Measurements from ENCODE around the gene HNF4A.

Gene HNF4A

DNA sequence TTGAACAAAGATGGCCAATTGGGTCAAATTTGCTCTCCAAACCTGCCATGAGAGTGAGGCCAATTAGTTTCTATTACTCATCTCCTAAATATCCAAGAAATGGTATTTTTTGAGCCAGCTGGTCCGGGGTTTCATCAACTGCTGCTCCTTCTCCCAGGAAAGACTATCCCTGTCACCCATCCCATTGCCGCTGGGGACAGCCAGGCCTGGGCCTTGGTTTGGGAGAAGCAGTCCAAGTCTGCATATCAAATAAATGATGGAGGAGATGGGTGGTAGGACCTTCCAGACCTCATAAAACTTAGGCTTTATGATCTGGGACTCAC is 73.5 kb downstream of the HNF4A start:
- Histone ChIP-seq H3K27ac (ENCODE audit: low read depth, low read length) (no peak overlapping the region), H3K56ac (ENCODE audit: low read length) (no peak overlapping the region), H3K27me3 (ENCODE audit: insufficient read depth, low read length, poor library complexity) (no peaks in the 10 kb centered on the region), H3K4me1 (ENCODE audit: control insufficient read depth, low read depth, low read length) (no peaks in the 10 kb centered on the region), H4K5ac (ENCODE audit: low read length) (no peak overlapping the region), H2BK5ac (ENCODE audit: low read length) (no peak overlapping the region), H3K36me3 (ENCODE audit: control insufficient read depth, insufficient read depth, low read length) (no peaks in the 10 kb centered on the region), H2BK15ac (replicated peaks; ENCODE audit: low read depth) (no peak overlapping the region), H3K79me2 (ENCODE audit: control insufficient read depth, insufficient read depth, low read length) (no peaks in the 10 kb centered on the region), H3K4ac (ENCODE audit: low read depth, low read length) (no peak overlapping the region), H3K9ac (ENCODE audit: low read length) (no peak overlapping the region), H3K4me3 (ENCODE audit: low read length) (no peak overlapping the region), H2BK120ac (ENCODE audit: low read depth, low read length) (no peak overlapping the region), H3K18ac (ENCODE audit: low read length) (no peak overlapping the region), H3K4me2 (ENCODE audit: low read length) (no peak overlapping the region), H3K23ac (ENCODE audit: low read length) (no peak overlapping the region), H4K8ac (ENCODE audit: low read depth, low read length) (no peak overlapping the region), H3K79me1 (ENCODE audit: low read length) (no peaks in the 10 kb centered on the region), H2AK5ac (ENCODE audit: low read length) (no peak overlapping the region)
- no CpG with 5 or more reads among the region's 2 CpGs for WGBS (ENCODE audit: extremely low coverage, insufficient coverage, low lambda C conversion rate)
- DNase-seq = no peak

DNA sequence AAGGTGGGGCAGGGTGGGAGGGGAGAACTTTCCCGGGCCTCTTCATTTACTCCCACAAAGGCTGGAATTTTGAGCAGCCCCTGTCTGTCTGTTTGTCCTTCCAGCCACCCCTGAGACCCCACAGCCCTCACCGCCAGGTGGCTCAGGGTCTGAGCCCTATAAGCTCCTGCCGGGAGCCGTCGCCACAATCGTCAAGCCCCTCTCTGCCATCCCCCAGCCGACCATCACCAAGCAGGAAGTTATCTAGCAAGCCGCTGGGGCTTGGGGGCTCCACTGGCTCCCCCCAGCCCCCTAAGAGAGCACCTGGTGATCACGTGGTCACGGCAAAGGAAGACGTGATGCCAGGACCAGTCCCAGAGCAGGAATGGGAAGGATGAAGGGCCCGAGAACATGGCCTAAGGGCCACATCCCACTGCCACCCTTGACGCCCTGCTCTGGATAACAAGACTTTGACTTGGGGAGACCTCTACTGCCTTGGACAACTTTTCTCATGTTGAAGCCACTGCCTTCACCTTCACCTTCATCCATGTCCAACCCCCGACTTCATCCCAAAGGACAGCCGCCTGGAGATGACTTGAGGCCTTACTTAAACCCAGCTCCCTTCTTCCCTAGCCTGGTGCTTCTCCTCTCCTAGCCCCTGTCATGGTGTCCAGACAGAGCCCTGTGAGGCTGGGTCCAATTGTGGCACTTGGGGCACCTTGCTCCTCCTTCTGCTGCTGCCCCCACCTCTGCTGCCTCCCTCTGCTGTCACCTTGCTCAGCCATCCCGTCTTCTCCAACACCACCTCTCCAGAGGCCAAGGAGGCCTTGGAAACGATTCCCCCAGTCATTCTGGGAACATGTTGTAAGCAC is 74.1 kb downstream of the HNF4A start:
- Histone ChIP-seq H3K56ac (ENCODE audit: low read length) (no peak overlapping the region), H3K18ac (ENCODE audit: low read length) (no peak overlapping the region), H3K36me3 (ENCODE audit: control insufficient read depth, insufficient read depth, low read length) (no peaks in the 10 kb centered on the region), H3K4me1 (ENCODE audit: control insufficient read depth, low read depth, low read length) (no peaks in the 10 kb centered on the region), H3K4me3 (ENCODE audit: low read length) (no peak overlapping the region), H2BK120ac (ENCODE audit: low read depth, low read length) (no peak overlapping the region), H3K27me3 (ENCODE audit: insufficient read depth, low read length, poor library complexity) (no peaks in the 10 kb centered on the region), H4K5ac (ENCODE audit: low read length) (no peak overlapping the region), H3K23ac (ENCODE audit: low read length) (no peak overlapping the region), H2BK15ac (replicated peaks; ENCODE audit: low read depth) (no peak overlapping the region), H3K79me2 (ENCODE audit: control insufficient read depth, insufficient read depth, low read length) (no peaks in the 10 kb centered on the region), H2AK5ac (ENCODE audit: low read length) (no peak overlapping the region), H3K4ac (ENCODE audit: low read depth, low read length) (no peak overlapping the region), H3K9ac (ENCODE audit: low read length) (no peak overlapping the region), H3K79me1 (ENCODE audit: low read length) (no peaks in the 10 kb centered on the region), H3K4me2 (ENCODE audit: low read length) (no peak overlapping the region), H2BK5ac (ENCODE audit: low read length) (no peak overlapping the region), H4K8ac (ENCODE audit: low read depth, low read length) (no peak overlapping the region), H3K27ac (ENCODE audit: low read depth, low read length) (no peak overlapping the region)
- WGBS (ENCODE audit: extremely low coverage, insufficient coverage, low lambda C conversion rate) = no CpG with 5 or more reads among the region's 17 CpGs
- no peak for DNase-seq

DNA sequence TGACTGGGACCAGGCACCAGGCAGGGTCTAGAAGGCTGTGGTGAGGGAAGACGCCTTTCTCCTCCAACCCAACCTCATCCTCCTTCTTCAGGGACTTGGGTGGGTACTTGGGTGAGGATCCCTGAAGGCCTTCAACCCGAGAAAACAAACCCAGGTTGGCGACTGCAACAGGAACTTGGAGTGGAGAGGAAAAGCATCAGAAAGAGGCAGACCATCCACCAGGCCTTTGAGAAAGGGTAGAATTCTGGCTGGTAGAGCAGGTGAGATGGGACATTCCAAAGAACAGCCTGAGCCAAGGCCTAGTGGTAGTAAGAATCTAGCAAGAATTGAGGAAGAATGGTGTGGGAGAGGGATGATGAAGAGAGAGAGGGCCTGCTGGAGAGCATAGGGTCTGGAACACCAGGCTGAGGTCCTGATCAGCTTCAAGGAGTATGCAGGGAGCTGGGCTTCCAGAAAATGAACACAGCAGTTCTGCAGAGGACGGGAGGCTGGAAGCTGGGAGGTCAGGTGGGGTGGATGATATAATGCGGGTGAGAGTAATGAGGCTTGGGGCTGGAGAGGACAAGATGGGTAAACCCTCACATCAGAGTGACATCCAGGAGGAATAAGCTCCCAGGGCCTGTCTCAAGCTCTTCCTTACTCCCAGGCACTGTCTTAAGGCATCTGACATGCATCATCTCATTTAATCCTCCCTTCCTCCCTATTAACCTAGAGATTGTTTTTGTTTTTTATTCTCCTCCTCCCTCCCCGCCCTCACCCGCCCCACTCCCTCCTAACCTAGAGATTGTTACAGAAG is 75.0 kb downstream of the HNF4A start:
- H3K4me1 ChIP-seq (ENCODE audit: control insufficient read depth, low read depth, low read length) = no peaks in the 10 kb centered on the region
- H3K27me3 ChIP-seq (ENCODE audit: insufficient read depth, low read length, poor library complexity) = no peaks in the 10 kb centered on the region
- H4K8ac ChIP-seq (ENCODE audit: low read depth, low read length) = no peak overlapping the region
- no peak overlapping the region for H3K4me2 ChIP-seq (ENCODE audit: low read length)
- no peak overlapping the region for H2BK5ac ChIP-seq (ENCODE audit: low read length)
- H3K27ac ChIP-seq (ENCODE audit: low read depth, low read length) = no peak overlapping the region
- H3K4me3 ChIP-seq (ENCODE audit: low read length) = no peak overlapping the region
- H3K4ac ChIP-seq (ENCODE audit: low read depth, low read length) = no peak overlapping the region
- H3K9ac ChIP-seq (ENCODE audit: low read length) = no peak overlapping the region
- WGBS (ENCODE audit: extremely low coverage, insufficient coverage, low lambda C conversion rate) = no CpG with 5 or more reads among the region's 7 CpGs
- no peak overlapping the region for H2BK15ac ChIP-seq (replicated peaks; ENCODE audit: low read depth)
- H3K79me1 ChIP-seq (ENCODE audit: low read length) = no peaks in the 10 kb centered on the region
- no peaks in the 10 kb centered on the region for H3K36me3 ChIP-seq (ENCODE audit: control insufficient read depth, insufficient read depth, low read length)
- DNase-seq = no peak
- no peak overlapping the region for H2BK120ac ChIP-seq (ENCODE audit: low read depth, low read length)
- H4K5ac ChIP-seq (ENCODE audit: low read length) = no peak overlapping the region
- H3K79me2 ChIP-seq (ENCODE audit: control insufficient read depth, insufficient read depth, low read length) = no peaks in the 10 kb centered on the region
- no peak overlapping the region for H3K23ac ChIP-seq (ENCODE audit: low read length)
- H2AK5ac ChIP-seq (ENCODE audit: low read length) = no peak overlapping the region
- no peak overlapping the region for H3K18ac ChIP-seq (ENCODE audit: low read length)
- no peak overlapping the region for H3K56ac ChIP-seq (ENCODE audit: low read length)

DNA sequence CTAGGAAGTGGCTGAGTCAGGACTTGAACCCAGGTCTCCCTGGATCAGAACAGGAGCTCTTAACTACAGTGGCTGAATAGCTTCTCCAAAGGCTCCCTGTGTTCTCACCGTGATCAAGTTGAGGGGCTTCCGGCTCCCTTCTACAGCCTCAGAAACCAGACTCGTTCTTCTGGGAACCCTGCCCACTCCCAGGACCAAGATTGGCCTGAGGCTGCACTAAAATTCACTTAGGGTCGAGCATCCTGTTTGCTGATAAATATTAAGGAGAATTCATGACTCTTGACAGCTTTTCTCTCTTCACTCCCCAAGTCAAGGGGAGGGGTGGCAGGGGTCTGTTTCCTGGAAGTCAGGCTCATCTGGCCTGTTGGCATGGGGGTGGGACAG is 75.6 kb downstream of the HNF4A start:
- Histone ChIP-seq H2BK5ac (ENCODE audit: low read length) (no peak overlapping the region), H3K27me3 (ENCODE audit: insufficient read depth, low read length, poor library complexity) (no peaks in the 10 kb centered on the region), H3K27ac (ENCODE audit: low read depth, low read length) (no peak overlapping the region), H3K23ac (ENCODE audit: low read length) (no peak overlapping the region), H2BK15ac (replicated peaks; ENCODE audit: low read depth) (no peak overlapping the region), H3K4me1 (ENCODE audit: control insufficient read depth, low read depth, low read length) (no peaks in the 10 kb centered on the region), H3K4me3 (ENCODE audit: low read length) (no peak overlapping the region), H4K8ac (ENCODE audit: low read depth, low read length) (no peak overlapping the region), H3K36me3 (ENCODE audit: control insufficient read depth, insufficient read depth, low read length) (no peaks in the 10 kb centered on the region), H3K56ac (ENCODE audit: low read length) (no peak overlapping the region), H4K5ac (ENCODE audit: low read length) (no peak overlapping the region), H3K9ac (ENCODE audit: low read length) (no peak overlapping the region), H2BK120ac (ENCODE audit: low read depth, low read length) (no peak overlapping the region), H2AK5ac (ENCODE audit: low read length) (no peak overlapping the region), H3K18ac (ENCODE audit: low read length) (no peak overlapping the region), H3K4ac (ENCODE audit: low read depth, low read length) (no peak overlapping the region), H3K4me2 (ENCODE audit: low read length) (no peak overlapping the region), H3K79me1 (ENCODE audit: low read length) (no peaks in the 10 kb centered on the region), H3K79me2 (ENCODE audit: control insufficient read depth, insufficient read depth, low read length) (no peaks in the 10 kb centered on the region)
- WGBS (ENCODE audit: extremely low coverage, insufficient coverage, low lambda C conversion rate) = no CpG with 5 or more reads among the region's 4 CpGs
- DNase-seq = no peak

DNA sequence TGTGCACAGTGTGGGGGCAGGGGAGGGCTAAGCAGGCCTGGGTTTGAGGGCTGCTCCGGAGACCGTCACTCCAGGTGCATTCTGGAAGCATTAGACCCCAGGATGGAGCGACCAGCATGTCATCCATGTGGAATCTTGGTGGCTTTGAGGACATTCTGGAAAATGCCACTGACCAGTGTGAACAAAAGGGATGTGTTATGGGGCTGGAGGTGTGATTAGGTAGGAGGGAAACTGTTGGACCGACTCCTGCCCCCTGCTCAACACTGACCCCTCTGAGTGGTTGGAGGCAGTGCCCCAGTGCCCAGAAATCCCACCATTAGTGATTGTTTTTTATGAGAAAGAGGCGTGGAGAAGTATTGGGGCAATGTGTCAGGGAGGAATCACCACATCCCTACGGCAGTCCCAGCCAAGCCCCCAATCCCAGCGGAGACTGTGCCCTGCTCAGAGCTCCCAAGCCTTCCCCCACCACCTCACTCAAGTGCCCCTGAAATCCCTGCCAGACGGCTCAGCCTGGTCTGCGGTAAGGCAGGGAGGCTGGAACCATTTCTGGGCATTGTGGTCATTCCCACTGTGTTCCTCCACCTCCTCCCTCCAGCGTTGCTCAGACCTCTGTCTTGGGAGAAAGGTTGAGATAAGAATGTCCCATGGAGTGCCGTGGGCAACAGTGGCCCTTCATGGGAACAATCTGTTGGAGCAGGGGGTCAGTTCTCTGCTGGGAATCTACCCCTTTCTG is 76.2 kb downstream of the HNF4A start:
- Histone ChIP-seq H2AK5ac (ENCODE audit: low read length) (no peak overlapping the region), H3K27me3 (ENCODE audit: insufficient read depth, low read length, poor library complexity) (no peaks in the 10 kb centered on the region), H4K8ac (ENCODE audit: low read depth, low read length) (no peak overlapping the region), H2BK5ac (ENCODE audit: low read length) (no peak overlapping the region), H4K5ac (ENCODE audit: low read length) (no peak overlapping the region), H3K79me2 (ENCODE audit: control insufficient read depth, insufficient read depth, low read length) (no peaks in the 10 kb centered on the region), H3K36me3 (ENCODE audit: control insufficient read depth, insufficient read depth, low read length) (no peaks in the 10 kb centered on the region), H3K56ac (ENCODE audit: low read length) (no peak overlapping the region), H3K4ac (ENCODE audit: low read depth, low read length) (no peak overlapping the region), H3K23ac (ENCODE audit: low read length) (no peak overlapping the region), H2BK120ac (ENCODE audit: low read depth, low read length) (no peak overlapping the region), H3K4me2 (ENCODE audit: low read length) (no peak overlapping the region), H3K4me3 (ENCODE audit: low read length) (no peak overlapping the region), H2BK15ac (replicated peaks; ENCODE audit: low read depth) (no peak overlapping the region), H3K18ac (ENCODE audit: low read length) (no peak overlapping the region), H3K9ac (ENCODE audit: low read length) (no peak overlapping the region), H3K79me1 (ENCODE audit: low read length) (no peaks in the 10 kb centered on the region), H3K4me1 (ENCODE audit: control insufficient read depth, low read depth, low read length) (no peaks in the 10 kb centered on the region), H3K27ac (ENCODE audit: low read depth, low read length) (no peak overlapping the region)
- WGBS (ENCODE audit: extremely low coverage, insufficient coverage, low lambda C conversion rate) = no CpG with 5 or more reads among the region's 11 CpGs
- peak; percentile 22 for DNase-seq
